Stimulated activated CD8-positive, alpha-beta memory T cell treated with anti-CD3 and anti-CD28 coated beads, Interleukin-7, amount 100 ng/mL, for 24 hours (primary cell): ENCODE results near the gene TMEM212.
"Not testable (repeated sequence)": the region's sequence is repeated elsewhere in the genome, so short reads cannot be mapped to it uniquely, and the experiment has no call there.

Experiments
- DNase-seq: peaks from one replicate; pipeline ENCODE4 v3.0.0-alpha.2; 2020; ENCODE audit warnings: low read depth

TMEM212 gene

DNA sequence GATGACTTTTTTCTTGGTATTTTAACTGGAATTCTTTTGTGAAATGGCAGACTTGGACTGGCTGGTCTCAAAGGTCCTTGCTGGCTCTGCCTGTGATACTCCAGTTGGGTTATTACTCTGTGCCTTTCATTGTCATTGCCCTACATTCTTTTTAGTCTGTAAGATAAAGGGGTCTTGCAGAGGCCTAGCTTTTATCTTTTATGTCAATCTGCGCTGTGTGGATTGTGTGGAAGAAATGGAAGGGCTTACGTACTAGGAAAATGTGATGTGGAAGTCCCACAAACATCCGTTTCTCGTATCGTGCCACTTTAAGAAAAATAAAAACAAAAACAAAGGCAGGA, 8.7 kb upstream of the TMEM212 start:
- DNase-seq = no peak

DNA sequence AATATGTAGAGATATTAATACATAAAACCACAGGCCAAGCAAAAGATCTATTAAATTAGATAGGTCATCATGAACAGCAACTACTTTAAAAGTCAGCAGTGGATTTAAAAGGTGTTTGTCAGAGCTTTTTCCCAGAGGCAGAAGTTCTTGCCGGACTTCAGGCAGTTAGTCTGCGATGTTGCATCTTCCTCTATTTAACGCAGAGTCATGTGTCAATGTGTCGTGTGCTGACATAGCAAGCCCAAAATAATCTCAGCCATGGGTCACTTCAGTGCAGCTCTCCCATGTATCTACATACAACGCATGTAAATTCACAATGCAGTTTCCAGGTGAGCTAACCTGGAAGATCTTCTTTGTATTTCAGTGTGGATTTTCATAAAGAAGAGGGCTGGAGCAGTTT, 8.0 kb upstream of the TMEM212 start:
- no peak for DNase-seq

DNA sequence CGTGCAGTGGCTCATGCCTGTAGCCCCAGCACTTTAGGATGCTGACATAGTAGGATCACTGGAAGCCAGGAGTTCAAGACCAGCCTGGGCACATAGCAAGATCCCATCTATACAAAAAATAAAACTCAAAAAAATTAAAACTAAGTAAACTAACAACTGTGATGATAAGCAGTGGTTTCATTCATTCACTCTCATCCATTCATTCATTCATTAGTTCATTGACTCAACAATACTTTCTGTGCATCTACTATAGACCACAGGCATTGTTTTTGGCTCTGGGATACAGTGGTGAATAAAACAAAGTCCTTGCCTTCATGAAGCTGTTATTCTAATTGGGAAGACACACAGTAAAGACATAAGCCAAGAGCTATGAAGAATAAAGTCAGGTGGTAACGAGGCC, 7.5 kb upstream of the TMEM212 start:
- no peak for DNase-seq

DNA sequence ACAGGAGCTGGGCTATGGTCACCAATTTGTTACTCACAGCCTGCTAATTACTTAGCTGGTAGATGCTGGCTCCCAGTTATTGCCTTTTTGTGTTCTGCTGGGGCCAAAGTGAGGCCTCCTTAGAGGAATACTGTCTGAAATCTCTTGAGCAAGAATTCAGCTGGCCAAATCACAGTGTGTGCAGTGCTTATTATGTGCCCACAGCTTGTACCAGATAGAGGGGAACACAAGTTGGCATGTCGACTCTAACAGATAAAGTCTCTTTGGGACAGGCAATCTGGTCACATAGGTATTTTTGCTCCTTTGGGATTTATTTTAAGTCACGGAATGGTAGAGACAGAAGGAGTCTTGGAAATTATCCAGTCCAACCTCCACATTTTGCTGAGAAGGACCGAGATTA, 6.3 kb upstream of the TMEM212 start:
- no peak for DNase-seq

DNA sequence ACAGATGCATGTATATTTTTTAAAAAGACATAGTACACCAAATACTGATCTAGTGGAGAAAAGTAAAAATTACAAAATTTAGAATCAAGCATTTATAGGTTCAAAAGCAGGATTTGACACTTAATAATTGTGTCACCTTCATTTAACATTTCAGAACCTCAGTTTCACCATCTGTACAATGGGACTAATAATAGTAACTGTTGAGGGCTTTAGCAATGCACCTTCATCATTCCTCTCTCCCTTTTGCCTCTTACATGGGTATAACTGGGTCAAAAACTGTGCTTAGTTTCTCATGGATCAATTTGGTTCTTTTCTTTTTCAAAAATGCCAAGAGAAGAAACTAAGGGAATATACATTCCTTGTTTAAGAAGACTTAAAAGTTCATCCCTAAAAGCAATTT, 5.5 kb upstream of the TMEM212 start:
- DNase-seq = no peak

DNA sequence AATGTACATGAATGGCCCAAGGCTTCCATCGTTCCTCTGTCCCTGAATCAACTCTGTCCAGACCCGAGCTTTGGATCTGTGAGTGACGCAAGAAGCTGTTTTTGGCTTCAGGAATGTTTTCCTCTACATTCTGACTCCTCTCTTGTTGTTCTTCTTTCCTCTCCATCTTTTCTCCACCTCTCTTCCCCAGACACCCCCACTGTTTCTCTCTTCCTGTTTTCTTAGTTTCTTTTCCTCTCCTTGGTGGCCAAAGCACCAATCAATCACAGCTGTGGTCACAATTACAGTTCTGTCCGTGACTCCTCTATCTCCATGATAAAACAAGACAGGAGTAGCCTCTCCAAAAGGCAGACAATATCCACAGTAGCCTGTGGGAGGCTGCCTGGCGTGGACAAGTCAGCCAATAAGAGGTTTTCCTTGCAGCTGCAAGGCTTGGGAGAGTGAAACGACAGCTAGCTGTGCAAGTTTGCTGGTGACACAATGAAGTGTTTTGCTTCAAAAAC, 4.9 kb upstream of the TMEM212 start:
- DNase-seq = no peak

DNA sequence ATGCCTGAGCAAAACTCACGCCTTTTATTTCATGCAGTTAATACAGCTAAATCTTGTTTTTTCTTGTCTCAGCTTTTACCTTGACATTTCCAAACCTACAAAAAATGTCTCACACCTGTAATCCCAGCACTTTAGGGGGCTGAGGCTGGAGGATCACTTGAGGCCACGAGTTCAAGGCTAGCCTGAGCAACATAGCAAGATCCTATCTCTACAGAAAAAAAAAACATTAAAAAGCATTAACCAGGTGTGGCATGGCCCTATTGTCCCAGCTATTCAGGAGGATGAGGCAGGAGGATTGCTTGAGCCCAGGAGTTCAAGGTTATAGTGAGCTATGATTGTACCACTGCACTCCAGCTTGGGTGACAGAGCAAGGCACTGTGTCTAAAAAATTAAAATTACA, 3.9 kb upstream of the TMEM212 start:
- no peak for DNase-seq

DNA sequence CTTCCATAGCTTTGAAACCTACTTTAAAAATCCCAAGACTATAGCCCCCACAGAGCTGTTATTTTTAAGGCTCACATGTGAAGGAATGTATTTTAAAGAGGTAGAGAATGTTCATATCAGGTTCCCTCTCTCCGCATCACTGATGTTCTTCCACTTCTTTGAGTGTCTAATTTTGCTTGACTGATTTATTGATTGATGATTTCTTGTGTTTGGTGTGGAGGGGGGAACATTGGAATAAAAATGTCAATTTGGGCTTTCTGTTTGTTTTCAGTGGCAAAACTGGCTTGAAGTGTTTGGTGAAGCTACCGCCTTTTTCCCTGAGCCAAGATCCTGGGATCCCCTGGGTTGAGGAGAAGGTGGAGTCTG, 2.7 kb upstream of the TMEM212 start:
- DNase-seq = no peak

DNA sequence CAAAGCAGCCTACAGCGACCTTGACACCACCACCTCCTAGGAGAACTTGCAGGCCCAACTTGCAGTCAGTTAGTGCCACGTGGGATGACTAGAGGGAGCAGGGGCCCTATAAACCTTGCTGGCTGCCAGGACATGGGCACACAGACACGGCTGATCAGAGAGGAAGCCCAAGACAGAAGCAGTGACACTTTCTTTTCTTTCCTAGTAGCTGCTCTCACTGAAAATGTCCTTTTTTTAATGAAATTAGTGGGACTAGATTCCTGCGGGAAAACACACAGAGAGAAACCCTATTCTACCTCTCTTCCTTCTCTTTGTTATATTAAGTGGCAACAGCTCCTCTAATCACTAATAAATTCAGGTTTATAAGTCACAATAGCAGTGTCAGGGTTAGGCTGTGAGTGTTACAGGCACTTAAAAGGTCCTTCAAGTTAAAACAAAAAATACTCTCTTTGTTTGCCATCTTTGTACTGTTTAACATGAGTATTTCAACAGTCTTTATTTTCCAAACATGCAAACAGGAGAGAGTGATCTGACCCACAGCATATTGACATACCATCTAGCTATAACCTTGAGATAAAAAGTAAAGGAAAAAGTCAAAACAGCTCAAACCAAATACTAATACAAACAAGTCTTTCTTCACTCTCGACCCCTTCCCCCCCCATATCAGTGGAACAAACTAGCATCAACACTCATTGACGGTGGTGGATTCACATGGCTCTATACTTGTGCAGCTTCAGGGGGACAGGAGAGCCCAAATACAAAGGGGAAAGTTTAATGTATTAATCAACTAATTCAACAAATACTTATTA, 2.1 kb upstream of the TMEM212 start:
- no peak for DNase-seq

DNA sequence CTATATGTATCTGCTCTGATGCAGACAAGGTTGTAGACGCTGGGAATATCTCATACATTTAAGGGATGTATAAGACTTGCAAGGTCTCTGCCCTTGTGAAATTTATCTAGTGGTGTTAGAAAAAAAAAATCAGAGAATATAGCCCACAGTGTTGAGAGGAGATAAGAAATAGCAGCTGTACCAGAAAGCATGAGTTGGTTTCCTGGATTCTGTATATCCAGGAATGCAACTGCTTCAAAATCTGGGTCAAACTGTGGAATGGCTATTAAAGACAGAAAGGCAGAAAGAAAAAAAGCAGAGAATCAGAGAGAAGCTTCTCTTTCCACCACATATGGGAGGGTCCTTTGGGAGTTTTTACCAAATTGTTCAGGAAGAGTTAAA, 1.5 kb upstream of the TMEM212 start:
- DNase-seq = no peak

DNA sequence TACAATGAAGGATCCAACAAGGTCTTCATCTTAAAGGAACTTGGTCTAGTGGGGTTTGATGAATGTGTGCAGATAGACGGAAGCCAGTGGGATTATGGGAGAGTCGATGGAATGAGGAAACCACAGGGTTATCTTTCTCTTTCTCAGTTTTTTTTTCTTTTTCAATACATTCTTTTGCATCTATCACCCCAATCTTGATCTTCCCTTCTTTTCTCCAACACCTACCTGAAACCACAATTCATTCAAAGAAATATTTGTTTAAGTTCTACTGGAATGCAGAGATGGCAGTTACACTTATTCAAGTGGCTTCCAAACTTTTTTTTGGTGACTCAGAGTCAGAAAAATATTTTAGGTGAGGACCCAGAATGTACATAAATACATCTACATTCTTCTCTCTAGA, 1.7 kb downstream of the TMEM212 start:
- no peak for DNase-seq

DNA sequence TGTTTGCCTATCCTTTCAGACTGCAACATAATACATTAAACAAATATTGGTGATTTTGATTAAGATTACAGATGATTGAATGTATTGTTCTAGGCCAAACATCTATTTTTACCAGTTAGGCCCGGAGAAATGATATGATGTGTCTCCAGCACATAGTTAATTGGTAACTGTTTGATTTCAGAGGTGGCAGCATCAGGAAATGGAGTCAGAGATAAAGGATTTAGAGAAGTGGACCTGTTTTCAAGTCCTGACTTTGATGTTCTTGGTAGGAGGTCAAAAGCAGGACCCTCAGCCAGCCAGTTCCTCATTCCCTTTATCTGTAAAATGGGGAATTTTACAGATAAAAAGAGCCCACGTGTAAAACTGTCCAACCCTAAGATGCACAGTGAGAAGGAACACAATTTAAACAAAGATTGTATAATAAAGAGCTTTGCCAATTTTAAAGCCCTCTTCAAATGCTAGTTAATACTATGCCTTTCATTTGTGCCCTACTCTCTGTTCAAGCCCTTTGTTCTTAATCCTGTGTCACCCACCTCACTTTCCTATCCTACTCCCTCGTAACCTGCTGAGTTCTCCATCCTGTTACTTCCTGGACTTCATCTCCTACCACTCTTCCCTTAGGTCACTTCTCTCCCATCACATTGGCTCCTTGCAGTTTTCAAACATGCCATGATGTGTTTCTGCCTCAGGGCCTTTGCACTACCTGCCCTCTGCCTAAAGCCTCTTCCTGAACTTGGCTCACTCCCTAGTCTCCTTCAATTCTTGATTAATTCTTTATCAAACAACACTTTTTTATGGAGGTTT, 2.5 kb downstream of the TMEM212 start:
- no peak for DNase-seq

DNA sequence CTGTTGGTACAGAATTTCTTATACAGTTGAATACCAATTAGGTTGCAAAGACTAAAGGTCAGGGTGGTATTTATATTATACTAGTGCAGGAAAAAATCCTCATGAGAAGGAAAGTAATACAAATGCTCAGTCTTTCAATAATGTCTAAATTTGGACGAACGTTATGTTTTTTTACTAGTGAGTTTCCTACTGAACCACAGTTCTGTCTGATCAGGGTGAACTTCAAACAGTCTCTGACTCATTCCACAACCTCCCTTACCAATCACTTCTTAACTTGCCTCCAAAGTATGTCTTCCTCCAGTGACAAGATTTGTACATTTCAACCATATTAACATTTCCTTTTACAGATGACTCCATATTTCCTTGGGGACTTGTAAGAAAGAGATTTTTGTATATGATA, 3.4 kb downstream of the TMEM212 start:
- DNase-seq = no peak

DNA sequence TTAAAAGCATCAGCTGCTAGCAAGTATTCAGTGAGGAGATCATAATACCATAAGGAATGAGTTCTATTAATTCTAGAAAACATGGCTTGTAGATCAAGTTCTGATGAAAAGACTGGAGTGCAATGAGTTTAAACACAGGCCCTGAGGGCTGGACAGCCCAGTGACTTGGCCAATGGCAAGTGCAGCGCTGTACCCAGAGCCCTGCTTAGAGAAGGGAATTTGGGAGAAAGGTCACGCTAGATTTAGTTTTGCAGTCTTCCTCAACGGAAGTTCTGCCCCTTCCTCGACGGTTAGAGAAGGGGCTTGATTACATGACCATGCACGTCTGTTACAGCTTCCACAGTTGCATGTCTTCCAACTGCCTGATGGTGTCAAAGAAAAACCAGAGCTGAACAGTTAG, 4.0 kb downstream of the TMEM212 start:
- no peak for DNase-seq

DNA sequence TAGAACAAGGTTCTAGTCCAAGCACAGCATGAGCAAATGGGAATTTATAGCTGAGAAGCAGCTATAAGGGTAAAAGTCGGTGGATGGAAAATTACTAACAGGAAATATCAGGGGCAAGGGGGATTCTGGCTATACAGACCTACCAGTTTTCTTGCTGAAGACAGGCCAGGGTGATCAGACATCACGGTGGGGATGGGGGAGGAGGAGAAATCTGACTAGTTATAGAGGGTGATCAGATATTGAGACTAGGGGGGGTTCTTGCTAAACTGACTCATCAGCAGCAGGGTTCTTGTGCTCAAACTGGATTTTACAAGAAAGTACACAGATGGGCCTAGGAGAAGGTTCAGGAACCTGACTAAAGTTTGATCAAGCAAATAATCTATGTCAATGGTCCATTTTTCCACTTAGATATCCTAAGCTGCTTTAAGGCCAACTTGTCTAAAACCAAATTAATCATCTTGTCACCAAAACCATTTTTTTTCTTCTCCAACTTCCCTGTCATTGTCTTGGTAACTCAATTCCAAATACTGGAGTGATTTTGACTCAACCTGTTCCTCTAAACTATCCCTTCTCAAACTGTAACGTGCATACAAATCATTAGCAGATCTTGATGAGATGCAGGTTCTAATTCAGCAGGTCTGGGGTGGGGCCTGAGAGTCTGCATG, 4.6 kb downstream of the TMEM212 start:
- no peak for DNase-seq

DNA sequence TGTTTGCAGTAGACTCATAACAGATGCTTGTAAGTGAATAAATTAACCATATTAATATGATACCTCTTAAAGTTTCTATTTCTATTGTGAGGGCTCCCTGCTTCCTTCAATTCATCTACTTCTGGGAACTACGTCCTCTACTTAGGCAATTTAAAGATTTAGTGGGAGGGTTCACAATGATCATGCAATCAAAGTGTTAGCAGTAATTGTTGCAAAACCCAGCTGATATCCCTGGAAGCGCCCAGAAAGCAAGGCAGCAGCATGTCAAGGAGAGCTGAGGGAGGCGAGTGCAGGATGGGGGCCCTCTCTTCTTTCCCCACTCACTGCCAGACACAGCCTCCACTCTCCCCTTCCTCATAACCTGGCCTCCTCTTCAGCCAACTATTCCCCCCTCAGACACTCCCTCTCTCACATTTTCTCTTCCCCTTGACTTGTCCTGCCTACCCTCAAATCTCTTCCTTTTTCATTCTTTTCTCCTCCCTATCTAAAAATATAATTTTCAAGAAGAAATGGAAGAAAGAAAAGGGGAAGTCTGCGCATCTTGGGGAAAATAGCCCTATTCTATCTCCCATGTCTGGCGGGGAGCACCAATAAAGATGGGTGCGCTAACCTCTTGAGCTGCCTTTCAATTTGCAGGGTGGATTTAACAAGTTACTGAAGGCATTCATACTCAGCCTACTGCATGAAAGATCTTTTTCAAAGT, 6.6 kb downstream of the TMEM212 start:
- DNase-seq = no peak

DNA sequence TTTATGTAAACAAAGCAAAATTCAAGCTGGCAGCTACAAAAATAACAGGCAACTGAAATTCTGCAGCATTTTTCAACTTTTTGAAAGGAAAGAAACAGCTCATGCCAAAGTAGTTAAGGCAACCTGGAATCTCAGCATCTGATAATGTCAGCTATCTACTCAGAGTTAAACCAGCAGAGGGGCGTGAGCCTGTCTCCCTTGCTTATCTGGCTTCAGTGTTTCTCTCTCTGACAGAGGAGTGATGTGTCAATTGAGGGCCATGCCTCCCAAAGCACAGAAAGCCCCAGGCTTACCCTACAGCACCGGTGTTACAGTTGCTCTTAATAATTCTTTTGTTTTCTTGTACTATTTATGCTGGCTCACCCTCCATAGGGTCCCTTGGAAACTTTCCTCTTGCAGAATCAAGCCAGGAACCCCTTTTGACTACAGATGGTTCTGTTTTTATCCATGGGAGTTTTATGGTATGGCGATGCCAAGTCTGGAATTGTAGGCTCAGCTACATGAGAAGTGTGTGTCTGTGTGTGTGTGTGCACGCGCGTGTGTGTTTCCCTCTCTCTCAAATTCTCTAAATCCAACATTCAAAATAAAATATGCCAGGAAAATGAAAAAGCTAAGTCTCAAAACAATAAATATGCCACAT, 7.3 kb downstream of the TMEM212 start:
- no peak for DNase-seq

DNA sequence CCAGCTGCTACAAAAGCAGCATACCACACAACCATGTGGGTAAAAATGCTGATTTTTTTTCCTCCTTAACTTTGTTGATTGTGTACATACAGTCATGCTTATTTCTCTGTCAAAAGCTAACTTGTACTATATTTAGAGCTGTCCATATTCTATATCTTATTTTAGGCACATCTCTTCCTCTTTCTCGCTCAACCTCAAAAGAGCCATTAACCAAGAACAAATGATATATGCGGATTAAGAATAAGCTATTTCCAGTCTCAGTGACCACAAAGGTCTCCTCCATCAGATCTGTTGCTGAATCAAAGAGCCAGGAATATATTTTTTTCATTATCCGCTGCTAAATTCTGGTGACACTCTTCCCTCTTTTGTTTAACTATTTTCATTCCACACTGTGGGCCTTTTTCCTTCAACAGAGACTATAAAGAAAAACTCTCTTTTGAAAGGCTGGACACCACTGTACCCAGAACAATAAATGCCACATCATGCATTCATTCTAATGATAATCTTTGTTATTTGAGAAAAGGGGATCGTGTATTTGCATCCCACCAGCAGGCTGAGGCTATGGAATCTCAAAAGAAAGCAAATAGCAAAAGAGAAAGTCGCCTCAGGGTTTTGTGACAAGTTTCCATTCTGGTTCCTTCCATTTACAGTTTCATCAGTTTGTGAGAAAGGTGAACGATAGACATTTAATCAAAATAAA, 8.0 kb downstream of the TMEM212 start:
- no peak for DNase-seq

DNA sequence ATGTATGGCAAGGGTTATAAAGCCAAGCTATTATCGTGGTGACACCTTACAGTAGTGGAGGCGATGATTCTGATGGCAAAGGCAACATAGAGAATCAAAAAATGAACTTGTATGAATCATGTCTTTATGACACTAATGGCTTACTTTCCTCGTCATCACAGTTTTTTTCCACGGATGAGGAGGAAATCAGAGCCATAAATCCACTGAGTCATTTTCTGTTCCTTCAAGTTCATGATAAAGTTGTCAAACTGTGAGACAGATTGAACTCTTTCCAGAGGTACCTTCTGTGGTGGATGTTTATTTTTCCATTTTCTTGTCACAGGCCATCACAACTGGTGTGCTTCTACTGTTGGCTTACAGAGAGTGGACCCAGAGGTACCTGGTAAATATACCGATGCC, 8.5 kb downstream of the TMEM212 start:
- no peak for DNase-seq

DNA sequence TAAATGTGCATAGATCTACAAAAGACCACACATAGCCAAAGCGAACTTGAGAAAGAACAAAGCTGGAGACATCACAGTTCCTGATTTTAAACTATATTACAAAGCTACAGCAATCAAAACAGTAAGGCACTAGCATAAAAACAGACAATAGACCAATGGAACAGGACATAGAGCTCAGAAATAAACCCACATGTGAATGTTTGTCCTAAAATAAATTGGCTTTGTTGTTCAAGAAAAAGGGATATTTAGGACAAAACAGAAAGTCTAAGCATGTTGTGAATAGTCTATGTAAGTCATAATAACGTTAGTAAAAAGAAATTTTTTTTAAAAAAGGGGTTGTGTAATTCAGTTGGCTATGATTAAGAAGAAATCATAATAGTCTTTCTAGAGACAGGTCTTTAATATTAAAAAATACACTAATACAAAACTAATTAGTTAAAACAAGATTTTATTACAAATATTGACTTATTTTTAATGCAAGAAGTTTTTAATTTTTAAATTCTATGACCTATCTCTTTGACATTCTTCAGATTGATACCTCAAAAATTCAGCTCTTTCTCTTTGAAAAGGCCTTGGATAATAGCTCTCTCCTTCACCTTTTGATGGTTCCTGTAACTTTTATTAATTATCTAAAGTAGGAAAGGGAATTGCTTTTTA, 11.6 kb downstream of the TMEM212 start:
- DNase-seq = no peak

DNA sequence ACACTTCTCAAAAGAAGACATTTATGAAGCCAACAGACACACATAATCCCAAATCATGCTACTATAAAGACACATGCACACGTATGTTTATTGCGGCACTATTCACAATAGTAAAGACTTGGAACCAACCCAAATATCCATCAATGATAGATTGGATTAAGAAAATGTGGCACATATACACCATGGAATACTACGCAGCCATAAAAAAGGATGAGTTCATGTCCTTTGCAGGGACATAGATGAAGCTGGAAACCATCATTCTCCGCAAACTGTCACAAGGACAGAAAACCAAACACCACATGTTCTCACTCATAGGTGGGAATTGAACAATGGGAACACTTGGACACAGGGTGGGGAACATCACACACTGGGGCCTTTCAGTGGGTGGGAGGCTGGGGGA, 15.6 kb downstream of the TMEM212 start:
- DNase-seq = not testable (repeated sequence)
